Measurements from ENCODE around the gene EFCAB7. TPM values are rescaled to one million over a fixed set of nuclear protein-coding genes. Genes with fewer than 3 reads are reported as not detected.

The EFCAB7 gene
- total and polyA plus RNA-seq, 2 of the 13 experiments (the other 11 are each of a cell fraction or from before 2014, with no cell fraction given): 1.7 to 5.4 TPM

GRCh38 chr1:63618011-63618410 lies 94.7 kb downstream of the EFCAB7 start (continued):
- no peak for TF ChIP-seq ZNF556 (CRISPR knock-in tag; IDR thresholded peaks at IDR 0.05; ENCODE audit: borderline replicate concordance)
- no peak for TF ChIP-seq GTF2F1 (IDR thresholded peaks at IDR 0.05; ENCODE audit: low read length)
- TF ChIP-seq SNRNP70 (IDR thresholded peaks at IDR 0.05; ENCODE audit: low read depth, low read length): no peak
- no peak for TF ChIP-seq MNT (IDR thresholded peaks at IDR 0.05)
- no peak for TF ChIP-seq ZFP90 (CRISPR knock-in tag; IDR thresholded peaks at IDR 0.05; ENCODE audit: borderline replicate concordance)
- TF ChIP-seq SIX1 (CRISPR knock-in tag; IDR thresholded peaks at IDR 0.05; ENCODE audit: borderline replicate concordance): no peak

GRCh38 chr1:63619558-63619957 lies 96.2 kb downstream of the EFCAB7 start:
- intact Hi-C loops (cut with micrococcal nuclease; ENCODE audit: unreplicated experiment) (loop anchor here (5.0 to 10.0 kb wide), 3 partner anchors 55 to 298 kb away; no protein-coding TSS in a partner anchor), in situ Hi-C loops (cut with HindIII; ENCODE audit: extremely low pct_ligation_motif_present, low pct_unique_long_range_greater_than_20kb) (loop anchor here (5.0 to 25.0 kb wide), 3 partner anchors 293 to 623 kb away; no protein-coding TSS in a partner anchor)
- peaks cover 3 to 13% of the 10 kb centered on the region in 2 experiments; a peak in 4 of 5 replicates for H3K36me3 ChIP-seq (replicated peaks in 1 of 2; ENCODE audit: control insufficient read depth in 1 of 2, insufficient read depth in 2 of 2, low read length in 2 of 2)
- H2AFZ ChIP-seq (ENCODE audit: low read length): no peak overlapping the region
- H3K4me3 ChIP-seq (replicated peaks in 1 of 3; ENCODE audit: insufficient read depth in 1 of 3, low read depth in 2 of 3, low read length in 3 of 3): no peak overlapping the region
- no peaks in the 10 kb centered on the region for H3K27me3 ChIP-seq (ENCODE audit: control insufficient read depth in 1 of 2, insufficient read depth in 2 of 2, low read length in 2 of 2)
- 92% methylated on average over 4 of the region's 4 CpGs for WGBS (ENCODE audit: low lambda C conversion rate)
- DNase-seq (ENCODE audit: low spot score): no peak
- H3K4me2 ChIP-seq (ENCODE audit: low read depth, low read length): no peak overlapping the region
- H3K27ac ChIP-seq (ENCODE audit: extremely low read length, insufficient read depth, low read length): no peak overlapping the region
- H4K20me1 ChIP-seq (ENCODE audit: insufficient read depth, low read length): no peaks in the 10 kb centered on the region
- ChIA-PET POLR2A (no interaction called here), CTCF (ENCODE audit: low intra/inter-chr PET ratio, low total read pairs) (no interaction called here)
- no peak for ATAC-seq
- no peaks in the 10 kb centered on the region for H3K9me3 ChIP-seq (ENCODE audit: low read length)
- no peak overlapping the region for H3K9ac ChIP-seq (ENCODE audit: insufficient read depth, low read depth, low read length)
- FAIRE-seq: no peak
- H3K79me2 ChIP-seq (ENCODE audit: insufficient read depth, low read length): peaks cover 51% of the 10 kb centered on the region
- H3K4me1 ChIP-seq (ENCODE audit: insufficient read depth, low read length): peaks cover 59% of the 10 kb centered on the region
- no TSS peak for BruUV-seq (replicated peaks)
- TF ChIP-seq RERE (CRISPR knock-in tag; IDR thresholded peaks at IDR 0.05; ENCODE audit: low read depth): no peak
- TF ChIP-seq FOXA1 (IDR thresholded peaks at IDR 0.05): no peak
- 0 out of 2 replicates have a peak, but pooled peaks have one; percentile 15 for TF ChIP-seq FOXA1 (CRISPR knock-in tag; IDR thresholded peaks at IDR 0.05)
- TF ChIP-seq ZBTB33 (CRISPR knock-in tag; IDR thresholded peaks at IDR 0.05): peak; percentile 95
